Keratinocyte (primary cell): ENCODE data around the gene TAB2. TPM values are rescaled to one million over a fixed set of nuclear protein-coding genes. Genes with fewer than 3 reads are reported as not detected.

Experiments
- DNase-seq: peaks from one replicate; pipeline ENCODE4 v3.0.0-alpha.2; 2011; ENCODE audit warnings: low read depth, missing footprints, low spot score
- FAIRE-seq: peaks from 2 replicates; lab custom pipeline; 2011; peaks lifted over from hg19 to GRCh38; lab: Jason Lieb, UNC
- H2AFZ ChIP-seq: 2 replicates; pipeline ENCODE4 v1.6.0; 2012; ENCODE audit warnings: low read length, control low read depth, inconsistent platforms; ENCODE audit not compliant: control insufficient read depth
- H3K27ac ChIP-seq: 2 replicates; pipeline ENCODE4 v1.5.1; 2011; ENCODE audit warnings: low read length; ENCODE audit not compliant: control insufficient read depth, insufficient read depth
- H3K27me3 ChIP-seq: 3 replicates; pipeline ENCODE4 v1.6.0; 2011; ENCODE audit warnings: low read length; ENCODE audit not compliant: control insufficient read depth, insufficient read depth; ENCODE audit errors: extremely low read depth
- H3K36me3 ChIP-seq, 2 experiments: 2 replicates in 1 of 2; 3 replicates in 1 of 2; pipeline ENCODE4 v1.5.1; 2011; ENCODE audit warnings: low read length in 2 of 2, mild to moderate bottlenecking in 1 of 2; ENCODE audit not compliant: control insufficient read depth in 2 of 2, insufficient read depth in 2 of 2; ENCODE audit errors: extremely low read depth in 1 of 2
- H3K4me1 ChIP-seq: 3 replicates; pipeline ENCODE4 v1.5.1; 2011; ENCODE audit warnings: low read length; ENCODE audit not compliant: control insufficient read depth, insufficient read depth; ENCODE audit errors: extremely low read depth
- H3K4me2 ChIP-seq: 3 replicates; pipeline ENCODE4 v1.6.0; 2011; ENCODE audit warnings: low read depth, low read length; ENCODE audit not compliant: control insufficient read depth, insufficient read depth; ENCODE audit errors: extremely low read depth
- H3K4me3 ChIP-seq, 3 experiments: fragments of 200-600 bp in 1 of 3; sonication (generic) in 1 of 3; 2 replicates in 2 of 3; 3 replicates in 1 of 3; pipeline ENCODE4 v1.5.1; 2011 to 2016; ENCODE audit warnings: low read length in 3 of 3, mild to moderate bottlenecking in 3 of 3, control low read depth in 2 of 3, inconsistent platforms in 1 of 3, low read depth in 1 of 3, mixed read lengths in 1 of 3, mixed run types in 1 of 3, moderate library complexity in 1 of 3; ENCODE audit not compliant: control insufficient read depth in 2 of 3, insufficient read depth in 2 of 3; ENCODE audit errors: extremely low read depth in 1 of 3
- H3K79me2 ChIP-seq: 2 replicates; pipeline ENCODE4 v1.6.0; 2012; ENCODE audit warnings: low read length; ENCODE audit not compliant: control insufficient read depth, insufficient read depth
- H3K9ac ChIP-seq: 3 replicates; pipeline ENCODE4 v1.6.0; 2011; ENCODE audit warnings: low read length; ENCODE audit not compliant: control insufficient read depth, insufficient read depth; ENCODE audit errors: extremely low read depth
- H3K9me1 ChIP-seq: 3 replicates; pipeline ENCODE4 v1.6.0; 2011; ENCODE audit warnings: low read length; ENCODE audit not compliant: control insufficient read depth, insufficient read depth; ENCODE audit errors: extremely low read depth
- H3K9me3 ChIP-seq: 2 replicates; pipeline ENCODE4 v1.5.1; 2012; ENCODE audit warnings: low read depth, low read length; ENCODE audit not compliant: control insufficient read depth
- H4K20me1 ChIP-seq: 3 replicates; pipeline ENCODE4 v1.6.0; 2011; ENCODE audit warnings: low read length; ENCODE audit not compliant: control insufficient read depth, insufficient read depth; ENCODE audit errors: extremely low read depth
- CTCF ChIP-seq, 3 experiments: IDR thresholded peaks in 1 of 3; conservative IDR thresholded peaks in 1 of 3; optimal IDR thresholded peaks in 1 of 3; 2 replicates in 2 of 3; 3 replicates in 1 of 3; pipeline versions ENCODE3 to v1.5.1; 2011; ENCODE audit warnings: low read length in 3 of 3, mild to moderate bottlenecking in 3 of 3, moderate library complexity in 2 of 3, control low read depth in 1 of 3, inconsistent platforms in 1 of 3; ENCODE audit not compliant: insufficient read depth in 2 of 3; ENCODE audit errors: extremely low read depth in 1 of 3
- EZH2 ChIP-seq: IDR thresholded peaks from one replicate; pipeline ENCODE4 v1.6.1; 2012; ENCODE audit warnings: inconsistent platforms, mild to moderate bottlenecking, low read length, moderate library complexity
- dilution Hi-C: fragments of 300-500 bp; cut with MboI; formaldehyde crosslinking; loops from one replicate; pipeline ENCODE4 v1.7.0; 2020; ENCODE audit warnings: low sequenced_read_pairs; ENCODE audit not compliant: extremely low pct_ligation_motif_present
- polyA plus RNA-seq, 5 experiments: library from polyadenylated mRNA; depleted of rRNA in 3 of 5; stranded (reverse) in 3 of 5; stranded (forward) in 1 of 5; unstranded in 1 of 5; fragments of >200 nt; gene quantifications; 1 replicate in 1 of 5; 2 replicates in 3 of 5; 3 replicates in 1 of 5; pipeline versions ENCODE4 v1.2.1 to v1.2.3, GENCODE V29; 2011 to 2012; ENCODE audit warnings: missing spikeins in 2 of 5, low read depth in 1 of 5, low replicate concordance in 1 of 5

Gene TAB2
- polyA plus RNA-seq, 1 donor (not counting 4 experiments of a cell fraction or from before 2014, with no cell fraction given): 47.5 TPM

GRCh38 chr6:149342525-149342924 lies 25.0 kb downstream of the TAB2 start:
- dilution Hi-C loops: no loop called here
- Histone ChIP-seq H3K4me2 (no peak overlapping the region), H3K79me2 (peaks cover 85% of the 10 kb centered on the region), H3K9ac (no peak overlapping the region), H3K4me1 (peaks cover 16% of the 10 kb centered on the region), H3K27me3 (no peaks in the 10 kb centered on the region), H3K9me1 (no peaks in the 10 kb centered on the region), H4K20me1 (no peaks in the 10 kb centered on the region), H3K4me3 (no peak overlapping the region), H3K9me3 (no peaks in the 10 kb centered on the region), H3K27ac (no peak overlapping the region), H2AFZ (no peak overlapping the region), H3K36me3 (peaks cover 1 to 3% of the 10 kb centered on the region in 2 experiments)
- TF ChIP-seq CTCF (optimal IDR thresholded peaks at IDR 0.05 in 1 of 3, IDR thresholded peaks at IDR 0.05 in 1 of 3, conservative IDR thresholded peaks at IDR 0.05 in 1 of 3; ENCODE audit: extremely low read depth in 1 of 3, insufficient read depth in 2 of 3, low read length in 3 of 3) (no peak), EZH2 (no peak)
- FAIRE-seq (no peak), DNase-seq (no peak)

- Histone ChIP-seq H3K27ac (no peak overlapping the region), H3K36me3 (peaks cover 1 to 3% of the 10 kb centered on the region in 2 experiments), H3K4me2 (no peak overlapping the region), H2AFZ (no peak overlapping the region), H3K79me2 (peaks cover 83% of the 10 kb centered on the region), H3K27me3 (no peaks in the 10 kb centered on the region), H3K4me1 (peaks cover 16% of the 10 kb centered on the region), H3K9ac (no peak overlapping the region), H3K4me3 (no peak overlapping the region), H3K9me1 (no peaks in the 10 kb centered on the region), H3K9me3 (no peaks in the 10 kb centered on the region), H4K20me1 (no peaks in the 10 kb centered on the region)
- dilution Hi-C loops: no loop called here
- no peak for TF ChIP-seq EZH2
- TF ChIP-seq CTCF (optimal IDR thresholded peaks at IDR 0.05 in 1 of 3, IDR thresholded peaks at IDR 0.05 in 1 of 3, conservative IDR thresholded peaks at IDR 0.05 in 1 of 3; ENCODE audit: extremely low read depth in 1 of 3, insufficient read depth in 2 of 3, low read length in 3 of 3): no peak
- DNase-seq: no peak
- FAIRE-seq: no peak
Measured at GRCh38 chr6:149343501-149343900, 26.0 kb downstream of the TAB2 start.
